ENCODE data around the gene MFAP4.

The MFAP4 gene

DNA sequence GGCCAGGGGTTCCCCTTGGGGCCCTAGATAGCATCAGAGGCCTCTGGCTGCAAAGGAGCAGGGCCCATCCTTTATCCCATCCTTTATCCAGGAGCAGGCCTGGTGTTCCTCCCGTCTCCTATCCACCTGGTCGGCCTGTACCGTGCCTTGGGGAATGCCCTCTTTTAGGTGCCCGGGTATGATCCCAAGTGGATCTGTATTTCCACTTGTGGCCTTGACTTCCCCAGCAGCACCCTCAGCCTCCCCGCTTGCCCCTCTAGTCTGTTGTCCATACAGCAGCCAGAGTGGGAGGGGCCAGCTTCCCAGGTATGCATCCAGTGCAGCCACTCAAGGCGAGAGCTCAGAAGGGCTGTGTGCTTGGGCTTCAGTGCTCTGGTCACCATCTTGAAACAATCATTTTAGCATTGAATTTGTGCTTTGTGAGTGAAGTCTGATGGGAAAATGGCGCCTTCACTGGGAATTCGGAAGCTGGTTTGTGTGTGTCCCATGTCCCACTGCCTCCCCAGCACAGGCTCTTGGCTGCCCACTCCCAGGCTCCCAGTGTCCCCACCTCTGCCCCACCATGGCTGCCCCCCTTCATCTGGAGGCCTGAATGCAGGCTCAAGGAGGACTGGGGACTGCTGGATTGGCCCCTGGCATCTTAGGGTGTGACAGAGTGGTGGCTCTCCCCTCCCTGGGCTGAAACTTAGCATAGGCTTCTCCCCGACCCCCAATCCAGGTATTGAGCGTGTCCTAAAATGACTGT lies 20.8 kb upstream of the MFAP4 start:
- DNase-seq (ENCODE audit: low spot score): no peak
- TF ChIP-seq, protein P1, sequence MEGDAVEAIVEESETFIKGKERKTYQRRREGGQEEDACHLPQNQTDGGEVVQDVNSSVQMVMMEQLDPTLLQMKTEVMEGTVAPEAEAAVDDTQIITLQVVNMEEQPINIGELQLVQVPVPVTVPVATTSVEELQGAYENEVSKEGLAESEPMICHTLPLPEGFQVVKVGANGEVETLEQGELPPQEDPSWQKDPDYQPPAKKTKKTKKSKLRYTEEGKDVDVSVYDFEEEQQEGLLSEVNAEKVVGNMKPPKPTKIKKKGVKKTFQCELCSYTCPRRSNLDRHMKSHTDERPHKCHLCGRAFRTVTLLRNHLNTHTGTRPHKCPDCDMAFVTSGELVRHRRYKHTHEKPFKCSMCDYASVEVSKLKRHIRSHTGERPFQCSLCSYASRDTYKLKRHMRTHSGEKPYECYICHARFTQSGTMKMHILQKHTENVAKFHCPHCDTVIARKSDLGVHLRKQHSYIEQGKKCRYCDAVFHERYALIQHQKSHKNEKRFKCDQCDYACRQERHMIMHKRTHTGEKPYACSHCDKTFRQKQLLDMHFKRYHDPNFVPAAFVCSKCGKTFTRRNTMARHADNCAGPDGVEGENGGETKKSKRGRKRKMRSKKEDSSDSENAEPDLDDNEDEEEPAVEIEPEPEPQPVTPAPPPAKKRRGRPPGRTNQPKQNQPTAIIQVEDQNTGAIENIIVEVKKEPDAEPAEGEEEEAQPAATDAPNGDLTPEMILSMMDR (conservative IDR thresholded peaks at IDR 0.05; ENCODE audit: low read depth): no peak
- ChIA-PET POLR2A (ENCODE audit: low non-redundant PET) (no interaction called here), CTCF (no interaction called here)
- H3K27ac ChIP-seq: no peak overlapping the region

DNA sequence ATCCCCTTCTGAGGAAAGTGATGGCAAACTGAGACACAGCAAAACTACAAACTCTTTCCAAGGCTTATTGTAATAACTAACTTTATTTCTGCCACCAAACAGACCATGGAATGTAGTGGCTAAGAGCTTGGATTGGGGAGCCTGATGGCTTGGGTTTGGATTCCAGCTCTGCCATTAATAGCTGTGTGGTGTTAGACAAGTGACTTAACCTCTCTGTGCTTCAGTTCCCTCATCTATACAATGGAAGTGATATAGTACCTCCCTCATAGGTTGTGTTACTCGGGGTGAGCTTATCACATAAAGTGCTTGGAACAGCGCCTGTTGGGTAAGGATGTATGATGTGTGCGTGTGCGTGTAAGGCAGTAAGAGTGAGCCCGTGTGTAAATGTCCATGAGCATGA lies 18.1 kb upstream of the MFAP4 start:
- TF ChIP-seq, protein P1 (conservative IDR thresholded peaks at IDR 0.05; ENCODE audit: low read depth): no peak
- POLR2A ChIA-PET (ENCODE audit: low non-redundant PET): no interaction called here

DNA sequence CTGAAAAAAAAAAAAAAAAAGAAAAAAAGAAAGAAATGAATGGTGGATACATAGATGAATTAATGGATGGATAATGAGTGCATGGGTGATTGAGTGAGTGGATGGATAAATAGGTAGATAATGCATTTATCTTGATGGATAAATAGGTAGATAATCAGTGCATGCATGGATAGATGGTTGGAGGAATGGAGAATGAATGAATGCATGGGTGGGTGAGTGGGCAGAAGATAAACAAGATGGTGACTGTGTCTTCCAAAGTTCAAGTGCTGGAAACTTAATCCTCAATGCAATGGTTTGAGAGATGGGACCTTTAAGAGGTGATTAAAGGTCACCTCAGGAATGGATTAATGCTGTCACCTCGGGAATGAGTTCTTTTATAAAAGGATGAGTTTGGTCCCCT lies 17.3 kb upstream of the MFAP4 start:
- ChIA-PET CTCF (no interaction called here), POLR2A (ENCODE audit: low non-redundant PET) (no interaction called here)
- no peak for DNase-seq (ENCODE audit: low spot score)
- TF ChIP-seq, protein P1 (conservative IDR thresholded peaks at IDR 0.05; ENCODE audit: low read depth): no peak
- no peak overlapping the region for H3K27ac ChIP-seq

More for the DNA sequence above, 18.1 kb upstream of the MFAP4 start:
- DNase-seq (ENCODE audit: low spot score): no peak
- CTCF ChIA-PET: no interaction called here
- no peak overlapping the region for H3K27ac ChIP-seq

DNA sequence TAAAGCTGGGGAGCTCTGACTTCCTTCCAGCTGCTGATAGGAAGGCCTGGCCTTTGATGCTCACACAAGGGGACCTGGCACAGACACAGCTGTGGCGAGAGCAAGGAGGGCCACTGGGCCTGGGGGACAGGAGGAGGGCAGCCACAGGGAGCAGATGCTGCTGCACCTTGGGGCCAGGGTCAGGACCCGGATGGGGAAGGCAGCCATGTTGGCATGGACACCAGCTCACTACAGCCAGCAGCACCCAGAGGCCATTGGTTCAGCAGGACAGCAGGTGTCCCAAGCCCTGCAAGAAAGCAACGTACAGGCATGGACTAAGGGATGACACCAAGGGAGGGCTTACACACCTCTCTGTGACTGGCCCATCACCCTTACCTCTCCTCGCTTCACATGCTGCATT lies 16.0 kb upstream of the MFAP4 start:
- no peak for DNase-seq (ENCODE audit: low spot score)
- CTCF ChIA-PET: interaction anchor here (0.6 to 0.7 kb wide), 2 partner anchors 102 to 105 kb away, joined by 3 to 5 read pairs; no protein-coding TSS in a partner anchor
- POLR2A ChIA-PET (ENCODE audit: low non-redundant PET): no interaction called here
- H3K27ac ChIP-seq: no peak overlapping the region
- TF ChIP-seq, protein P1 (conservative IDR thresholded peaks at IDR 0.05; ENCODE audit: low read depth): no peak

DNA sequence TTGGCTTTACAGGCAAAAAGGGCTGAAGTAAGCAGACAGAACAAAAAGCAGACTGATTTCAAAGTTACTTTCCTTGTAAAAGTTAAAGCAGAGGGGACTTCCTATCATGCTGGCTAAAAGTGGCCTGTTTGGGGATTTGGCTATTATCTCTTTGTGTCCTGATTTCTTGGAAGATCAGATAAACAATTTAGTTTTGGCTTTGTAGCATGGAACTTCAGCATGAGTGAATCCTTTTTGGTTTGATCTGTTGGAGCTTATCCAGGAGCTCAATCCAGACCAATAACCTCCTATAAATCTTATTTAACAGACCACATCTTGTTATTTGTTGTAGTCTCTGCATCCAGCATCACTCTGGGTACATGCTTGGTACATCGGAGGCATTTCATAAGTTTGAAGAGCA lies 15.2 kb upstream of the MFAP4 start:
- no peak for DNase-seq (ENCODE audit: low spot score)
- TF ChIP-seq, protein P1 (conservative IDR thresholded peaks at IDR 0.05; ENCODE audit: low read depth): no peak
- CTCF ChIA-PET: interaction anchor here (0.6 kb wide), 1 partner anchor 180 kb away, joined by 4 read pairs; no protein-coding TSS in a partner anchor
- H3K27ac ChIP-seq: no peak overlapping the region
- POLR2A ChIA-PET (ENCODE audit: low non-redundant PET): no interaction called here

DNA sequence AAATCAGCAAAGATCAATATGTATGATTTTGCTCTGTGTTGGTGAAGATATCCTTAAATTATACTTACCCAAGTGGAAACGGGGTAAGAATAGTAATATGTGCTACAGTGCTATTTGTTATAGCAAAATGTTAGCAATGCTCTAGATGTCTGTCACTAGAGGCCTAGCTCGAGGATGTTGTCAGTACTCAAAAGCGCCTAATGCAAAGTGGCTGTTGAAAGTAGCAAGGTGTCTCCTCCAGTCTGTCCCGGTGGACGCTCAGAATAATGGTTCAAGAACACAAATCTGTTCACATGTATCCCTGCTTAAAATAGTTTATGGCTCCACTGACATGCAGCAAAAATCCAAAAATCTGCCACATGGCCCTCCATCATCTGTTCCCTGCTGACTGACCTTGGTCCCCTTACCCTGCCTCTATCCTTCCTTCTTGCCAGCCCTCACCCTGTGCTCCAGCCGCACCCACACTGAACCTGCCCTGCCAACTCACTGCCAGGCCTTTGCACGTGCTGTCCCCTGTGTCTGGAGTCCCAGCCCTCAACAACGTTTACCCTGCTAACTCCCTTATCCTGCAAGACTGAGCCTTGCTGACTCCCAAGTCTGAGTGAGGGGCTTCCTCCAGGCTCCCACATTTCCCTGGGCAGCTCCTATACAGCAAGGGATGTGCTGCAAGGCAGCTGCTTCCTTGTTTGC lies 14.5 kb upstream of the MFAP4 start:
- TF ChIP-seq, protein P1 (conservative IDR thresholded peaks at IDR 0.05; ENCODE audit: low read depth): no peak
- no peak overlapping the region for H3K27ac ChIP-seq
- DNase-seq (ENCODE audit: low spot score): no peak
- POLR2A ChIA-PET (ENCODE audit: low non-redundant PET): no interaction called here
- CTCF ChIA-PET: interaction anchor here (0.6 kb wide), 2 partner anchors 78 to 181 kb away, joined by 3 to 4 read pairs; no protein-coding TSS in a partner anchor

Measured in RWPE1 (cell line).